ENCODE measurements around the gene CFAP73. TPM values are rescaled to one million over a fixed set of nuclear protein-coding genes. Genes with fewer than 3 reads are reported as not detected.

CFAP73 gene
- total RNA-seq, 2 donors from 2014 or later, result 0.99 TPM; not detected in 1

- TF ChIP-seq CTCF (IDR thresholded peaks at IDR 0.05) (no peak), POLR2A (IDR thresholded peaks at IDR 0.05) (no peak)
Measured at GRCh38 chr12:113143959-113144358, 5.6 kb upstream of the CFAP73 start.

GRCh38 chr12:113144806-113145205 lies 4.7 kb upstream of the CFAP73 start:
- Histone ChIP-seq H3K9me3 (no peaks in the 10 kb centered on the region), H3K27ac (no peak overlapping the region), H3K36me3 (replicated peaks in 1 of 2; ENCODE audit: insufficient read depth in 1 of 2, low read depth in 2 of 2) (no peaks in the 10 kb centered on the region), H3K27me3 (no peaks in the 10 kb centered on the region), H3K4me3 (no peak overlapping the region), H3K4me1 (peaks cover 19% of the 10 kb centered on the region)
- TF ChIP-seq CTCF (IDR thresholded peaks at IDR 0.05), result no peak
- no peak for TF ChIP-seq POLR2A (IDR thresholded peaks at IDR 0.05)
- DNase-seq, result no peak
- 62 to 77% methylated on average over 3 to 5 of the region's 5 CpGs for WGBS, 2 donors
- ATAC-seq, result no peak
- intact Hi-C loops (cut with DNase I), result no loop called here

More at GRCh38 chr12:113143959-113144358, 5.6 kb upstream of the CFAP73 start:
- no peaks in the 10 kb centered on the region for H3K36me3 ChIP-seq (replicated peaks in 1 of 2; ENCODE audit: insufficient read depth in 1 of 2, low read depth in 2 of 2)
- peaks cover 13% of the 10 kb centered on the region for H3K4me1 ChIP-seq
- ATAC-seq, result no peak
- intact Hi-C loops (cut with DNase I), result no loop called here
- no peak overlapping the region for H3K27ac ChIP-seq
- DNase-seq, result no peak
- WGBS, 2 donors, result 77 to 84% methylated on average over 8 of the region's 8 CpGs
- H3K9me3 ChIP-seq, result no peaks in the 10 kb centered on the region
- no peak overlapping the region for H3K4me3 ChIP-seq
- H3K27me3 ChIP-seq, result no peaks in the 10 kb centered on the region

GRCh38 chr12:113145720-113146551 lies 3.6 kb upstream of the CFAP73 start:
- Histone ChIP-seq H3K27ac (no peak overlapping the region), H3K27me3 (no peaks in the 10 kb centered on the region), H3K4me3 (no peak overlapping the region), H3K36me3 (replicated peaks in 1 of 2; ENCODE audit: insufficient read depth in 1 of 2, low read depth in 2 of 2) (no peaks in the 10 kb centered on the region), H3K9me3 (no peaks in the 10 kb centered on the region), H3K4me1 (peaks cover 22% of the 10 kb centered on the region)
- TF ChIP-seq POLR2A (IDR thresholded peaks at IDR 0.05), result no peak
- TF ChIP-seq CTCF (IDR thresholded peaks at IDR 0.05), result no peak
- intact Hi-C loops (cut with DNase I), result no loop called here
- WGBS, 2 donors, result 65 to 70% methylated on average over 9 to 12 of the region's 12 CpGs
- DNase-seq, result no peak
- no peak for ATAC-seq

GRCh38 chr12:113146999-113147398 lies 2.5 kb upstream of the CFAP73 start:
- no peak for DNase-seq
- 60 to 71% methylated on average over 2 of the region's 2 CpGs for WGBS, 2 donors
- intact Hi-C loops (cut with DNase I), result no loop called here

More at GRCh38 chr12:113146999-113147398, 2.5 kb upstream of the CFAP73 start:
- Histone ChIP-seq H3K36me3 (replicated peaks in 1 of 2; ENCODE audit: insufficient read depth in 1 of 2, low read depth in 2 of 2) (no peaks in the 10 kb centered on the region), H3K4me1 (peaks cover 16% of the 10 kb centered on the region), H3K27ac (no peak overlapping the region), H3K9me3 (no peaks in the 10 kb centered on the region), H3K27me3 (no peaks in the 10 kb centered on the region), H3K4me3 (no peak overlapping the region)
- TF ChIP-seq POLR2A (IDR thresholded peaks at IDR 0.05) (no peak), CTCF (IDR thresholded peaks at IDR 0.05) (no peak)
- no peak for ATAC-seq

Measured in body of pancreas (tissue), 4 donors.